Neural progenitor cell (in vitro differentiated cells): Measurements from ENCODE around the gene ALX1.

Source experiments
- CTCF ChIP-seq: fragments of 200-600 bp; sonication (generic); IDR thresholded peaks from 2 replicates; pipeline ENCODE4 v1.5.1; 2017; ENCODE audit warnings: antibody characterized with exemption, mild to moderate bottlenecking
- EZH2 ChIP-seq: fragments of 200-600 bp; sonication (generic); IDR thresholded peaks from 2 replicates; pipeline ENCODE4 v1.6.1; 2017; ENCODE audit warnings: antibody characterized with exemption, mild to moderate bottlenecking, moderate library complexity

- TF ChIP-seq CTCF (no peak), EZH2 (no peak)
Observed at GRCh38 chr12:85299053-85299452, 19.0 kb downstream of the ALX1 start.
